Measurements from ENCODE around the gene MBOAT7. TPM values are rescaled to one million over a fixed set of nuclear protein-coding genes. Genes with fewer than 3 reads are reported as not detected.
A peak's percentile ranks its signal among the peaks of the same experiment; 100 is the strongest.

Gene MBOAT7
- total RNA-seq, 1 donor from 2014 or later = 99.1 TPM

GRCh38 chr19:54152878-54153524 is 36.4 kb downstream of the MBOAT7 start:
- no peak for DNase-seq (ENCODE audit: low spot score, unreplicated experiment)
- Mint-ChIP-seq H3K4me1 (ENCODE audit: low read depth) (no peaks in the 10 kb centered on the region), H3K27me3 (no peaks in the 10 kb centered on the region), H3K4me3 (ENCODE audit: low read depth) (no peak overlapping the region), H3K36me3 (ENCODE audit: insufficient read depth) (peaks cover 21% of the 10 kb centered on the region), H3K9me3 (ENCODE audit: low read depth) (no peaks in the 10 kb centered on the region), H3K27ac (no peak overlapping the region)
- no peak for TF ChIP-seq CTCF (IDR thresholded peaks at IDR 0.05; ENCODE audit: unreplicated experiment)

GRCh38 chr19:54152267-54152666 is 37.1 kb downstream of the MBOAT7 start:
- Mint-ChIP-seq H3K27ac (no peak overlapping the region), H3K4me3 (ENCODE audit: low read depth) (no peak overlapping the region), H3K36me3 (ENCODE audit: insufficient read depth) (peaks cover 21% of the 10 kb centered on the region), H3K27me3 (no peaks in the 10 kb centered on the region), H3K4me1 (ENCODE audit: low read depth) (no peaks in the 10 kb centered on the region), H3K9me3 (ENCODE audit: low read depth) (no peaks in the 10 kb centered on the region)
- no peak for TF ChIP-seq CTCF (IDR thresholded peaks at IDR 0.05; ENCODE audit: unreplicated experiment)
- DNase-seq (ENCODE audit: low spot score, unreplicated experiment) = no peak

GRCh38 chr19:54151362-54152035 is 37.9 kb downstream of the MBOAT7 start:
- Mint-ChIP-seq H3K4me1 (ENCODE audit: low read depth) (no peaks in the 10 kb centered on the region), H3K36me3 (ENCODE audit: insufficient read depth) (peaks cover 15% of the 10 kb centered on the region), H3K9me3 (ENCODE audit: low read depth) (no peaks in the 10 kb centered on the region), H3K27ac (peak overlapping the region; percentile 13), H3K4me3 (ENCODE audit: low read depth) (no peak overlapping the region), H3K27me3 (no peaks in the 10 kb centered on the region)
- no peak for TF ChIP-seq CTCF (IDR thresholded peaks at IDR 0.05; ENCODE audit: unreplicated experiment)
- DNase-seq (ENCODE audit: low spot score, unreplicated experiment) = no peak

GRCh38 chr19:54149021-54149812 is 40.2 kb downstream of the MBOAT7 start:
- DNase-seq (ENCODE audit: low spot score, unreplicated experiment) = no peak
- H3K27ac Mint-ChIP-seq = no peak overlapping the region
- no peak for TF ChIP-seq CTCF (IDR thresholded peaks at IDR 0.05; ENCODE audit: unreplicated experiment)
- H3K4me3 Mint-ChIP-seq (ENCODE audit: low read depth) = no peak overlapping the region
- no peaks in the 10 kb centered on the region for H3K27me3 Mint-ChIP-seq
- H3K4me1 Mint-ChIP-seq (ENCODE audit: low read depth) = no peaks in the 10 kb centered on the region
- peaks cover 20% of the 10 kb centered on the region for H3K36me3 Mint-ChIP-seq (ENCODE audit: insufficient read depth)
- H3K9me3 Mint-ChIP-seq (ENCODE audit: low read depth) = no peaks in the 10 kb centered on the region

- no peak for TF ChIP-seq CTCF (IDR thresholded peaks at IDR 0.05; ENCODE audit: unreplicated experiment)
These were observed 41.2 kb downstream of the MBOAT7 start for GRCh38 chr19:54148158-54148557.

More at GRCh38 chr19:54148158-54148557, 41.2 kb downstream of the MBOAT7 start:
- H3K27me3 Mint-ChIP-seq = no peaks in the 10 kb centered on the region
- no peak for DNase-seq (ENCODE audit: low spot score, unreplicated experiment)
- H3K36me3 Mint-ChIP-seq (ENCODE audit: insufficient read depth) = peaks cover 21% of the 10 kb centered on the region
- no peak overlapping the region for H3K27ac Mint-ChIP-seq
- H3K9me3 Mint-ChIP-seq (ENCODE audit: low read depth) = no peaks in the 10 kb centered on the region
- H3K4me3 Mint-ChIP-seq (ENCODE audit: low read depth) = no peak overlapping the region
- no peaks in the 10 kb centered on the region for H3K4me1 Mint-ChIP-seq (ENCODE audit: low read depth)
